ENCODE results near the gene CTNND2.

DNA sequence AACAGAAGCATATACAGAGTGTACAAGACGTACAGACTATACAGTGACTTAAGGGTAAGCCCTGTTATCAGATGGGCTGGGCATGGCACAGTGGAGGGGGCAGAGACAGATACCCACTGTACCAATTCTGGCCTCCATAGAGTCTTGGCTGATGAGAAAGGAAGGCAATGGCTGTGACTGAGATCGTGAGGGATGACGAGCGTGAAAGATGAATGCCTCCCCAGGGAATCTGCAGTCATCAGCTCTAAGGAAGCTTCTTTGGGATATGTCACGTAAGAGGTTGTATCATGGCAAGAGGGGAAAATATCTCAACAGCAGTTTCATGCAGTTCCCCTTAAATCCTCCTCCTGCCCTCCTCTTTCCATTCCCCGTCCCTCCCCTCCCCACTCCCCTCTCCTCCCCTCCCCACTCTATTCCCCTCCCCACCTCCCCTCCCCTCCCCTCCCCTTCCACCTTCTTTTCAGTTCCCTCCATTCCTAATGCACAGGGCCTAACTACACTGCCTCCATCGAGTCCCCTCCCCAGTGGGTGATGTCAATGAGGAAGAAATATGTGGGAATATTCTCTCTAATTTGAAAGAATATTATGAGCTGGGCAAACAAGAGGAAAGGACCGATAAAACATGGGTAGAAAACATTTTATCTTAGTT lies 916.8 kb downstream of the CTNND2 start:
- no peak for TF ChIP-seq TAF1 (conservative IDR thresholded peaks at IDR 0.05)
- TF ChIP-seq, protein P1, sequence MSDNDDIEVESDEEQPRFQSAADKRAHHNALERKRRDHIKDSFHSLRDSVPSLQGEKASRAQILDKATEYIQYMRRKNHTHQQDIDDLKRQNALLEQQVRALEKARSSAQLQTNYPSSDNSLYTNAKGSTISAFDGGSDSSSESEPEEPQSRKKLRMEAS (IDR thresholded peaks at IDR 0.05): no peak
- TF ChIP-seq, protein P2, sequence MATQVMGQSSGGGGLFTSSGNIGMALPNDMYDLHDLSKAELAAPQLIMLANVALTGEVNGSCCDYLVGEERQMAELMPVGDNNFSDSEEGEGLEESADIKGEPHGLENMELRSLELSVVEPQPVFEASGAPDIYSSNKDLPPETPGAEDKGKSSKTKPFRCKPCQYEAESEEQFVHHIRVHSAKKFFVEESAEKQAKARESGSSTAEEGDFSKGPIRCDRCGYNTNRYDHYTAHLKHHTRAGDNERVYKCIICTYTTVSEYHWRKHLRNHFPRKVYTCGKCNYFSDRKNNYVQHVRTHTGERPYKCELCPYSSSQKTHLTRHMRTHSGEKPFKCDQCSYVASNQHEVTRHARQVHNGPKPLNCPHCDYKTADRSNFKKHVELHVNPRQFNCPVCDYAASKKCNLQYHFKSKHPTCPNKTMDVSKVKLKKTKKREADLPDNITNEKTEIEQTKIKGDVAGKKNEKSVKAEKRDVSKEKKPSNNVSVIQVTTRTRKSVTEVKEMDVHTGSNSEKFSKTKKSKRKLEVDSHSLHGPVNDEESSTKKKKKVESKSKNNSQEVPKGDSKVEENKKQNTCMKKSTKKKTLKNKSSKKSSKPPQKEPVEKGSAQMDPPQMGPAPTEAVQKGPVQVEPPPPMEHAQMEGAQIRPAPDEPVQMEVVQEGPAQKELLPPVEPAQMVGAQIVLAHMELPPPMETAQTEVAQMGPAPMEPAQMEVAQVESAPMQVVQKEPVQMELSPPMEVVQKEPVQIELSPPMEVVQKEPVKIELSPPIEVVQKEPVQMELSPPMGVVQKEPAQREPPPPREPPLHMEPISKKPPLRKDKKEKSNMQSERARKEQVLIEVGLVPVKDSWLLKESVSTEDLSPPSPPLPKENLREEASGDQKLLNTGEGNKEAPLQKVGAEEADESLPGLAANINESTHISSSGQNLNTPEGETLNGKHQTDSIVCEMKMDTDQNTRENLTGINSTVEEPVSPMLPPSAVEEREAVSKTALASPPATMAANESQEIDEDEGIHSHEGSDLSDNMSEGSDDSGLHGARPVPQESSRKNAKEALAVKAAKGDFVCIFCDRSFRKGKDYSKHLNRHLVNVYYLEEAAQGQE (IDR thresholded peaks at IDR 0.05): no peak
- TF ChIP-seq YY1 (IDR thresholded peaks at IDR 0.05): no peak
